H9 (cell line): Measurements from ENCODE around the gene MYO18B. TPM values are rescaled to one million over a fixed set of nuclear protein-coding genes. Genes with fewer than 3 reads are reported as not detected.

Source experiments
- DNase-seq: peaks from one replicate; pipeline ENCODE4 v3.0.0-alpha.2; 2017
- H2AFZ ChIP-seq: one replicate; pipeline ENCODE4 v1.6.1; 2013; ENCODE audit warnings: mild to moderate bottlenecking, low read length, control low read depth, moderate library complexity
- H2AK5ac ChIP-seq: 2 replicates; pipeline ENCODE4 v1.6.1; 2013; ENCODE audit warnings: low read length, control low read depth, mixed read lengths; ENCODE audit not compliant: insufficient read length
- H2BK120ac ChIP-seq: one replicate; pipeline ENCODE4 v1.6.1; 2013; ENCODE audit warnings: low read depth, mild to moderate bottlenecking, low read length, control low read depth, inconsistent platforms; ENCODE audit not compliant: poor library complexity, severe bottlenecking
- H2BK12ac ChIP-seq: 2 replicates; pipeline ENCODE4 v1.6.1; 2013; ENCODE audit warnings: low read length, control low read depth, mixed read lengths, low read depth; ENCODE audit not compliant: insufficient read length
- H2BK15ac ChIP-seq: 2 replicates; pipeline ENCODE4 v1.6.1; 2013; ENCODE audit warnings: low read depth, low read length, control low read depth
- H2BK20ac ChIP-seq: one replicate; pipeline ENCODE4 v1.6.1; 2013; ENCODE audit warnings: low read depth, mild to moderate bottlenecking, low read length, control low read depth, inconsistent platforms; ENCODE audit not compliant: poor library complexity, severe bottlenecking
- H2BK5ac ChIP-seq: 2 replicates; pipeline ENCODE4 v1.6.1; 2013; ENCODE audit warnings: low read length, control low read depth, mixed read lengths; ENCODE audit not compliant: insufficient read length
- H3K14ac ChIP-seq: 2 replicates; pipeline ENCODE4 v1.6.1; 2013; ENCODE audit warnings: low read length, control low read depth; ENCODE audit not compliant: insufficient read depth
- H3K18ac ChIP-seq: 2 replicates; pipeline ENCODE4 v1.6.1; 2013; ENCODE audit warnings: low read depth, mild to moderate bottlenecking, mixed read lengths, low read length, control low read depth; ENCODE audit not compliant: insufficient read length
- H3K23ac ChIP-seq: 2 replicates; pipeline ENCODE4 v1.6.1; 2013; ENCODE audit warnings: low read length, control low read depth, mixed read lengths, low read depth; ENCODE audit not compliant: insufficient read length
- H3K23me2 ChIP-seq: 2 replicates; pipeline ENCODE4 v1.6.1; 2013; ENCODE audit warnings: low read depth, mild to moderate bottlenecking, mixed read lengths, low read length, control low read depth; ENCODE audit not compliant: insufficient read length, poor library complexity, severe bottlenecking
- H3K27ac ChIP-seq: 2 replicates; pipeline ENCODE4 v1.5.1; 2013; ENCODE audit warnings: low read length, control low read depth, mixed read lengths, low read depth; ENCODE audit not compliant: insufficient read length
- H3K27me3 ChIP-seq: 2 replicates; pipeline ENCODE4 v1.6.1; 2013; ENCODE audit warnings: low read length, control low read depth, inconsistent platforms; ENCODE audit not compliant: insufficient read depth
- H3K4ac ChIP-seq: 2 replicates; pipeline ENCODE4 v1.6.1; 2013; ENCODE audit warnings: low read depth, mild to moderate bottlenecking, control low read depth, inconsistent platforms, low read length, moderate library complexity
- H3K4me1 ChIP-seq: 2 replicates; pipeline ENCODE4 v1.6.1; 2013; ENCODE audit warnings: low read length, control low read depth, inconsistent platforms; ENCODE audit not compliant: insufficient read depth
- H3K4me2 ChIP-seq: 2 replicates; pipeline ENCODE4 v1.6.1; 2013; ENCODE audit warnings: low read length, control low read depth, mixed read lengths; ENCODE audit not compliant: insufficient read length, insufficient read depth
- H3K56ac ChIP-seq: 2 replicates; pipeline ENCODE4 v1.6.1; 2013; ENCODE audit warnings: low read depth, mild to moderate bottlenecking, mixed read lengths, low read length, control low read depth; ENCODE audit not compliant: insufficient read length
- H3K79me1 ChIP-seq: 2 replicates; pipeline ENCODE4 v1.6.1; 2013; ENCODE audit warnings: low read depth, mild to moderate bottlenecking, moderate library complexity, low read length, control low read depth, inconsistent platforms; ENCODE audit not compliant: insufficient read depth, poor library complexity, severe bottlenecking
- H3K79me2 ChIP-seq: 2 replicates; pipeline ENCODE4 v1.6.1; 2013; ENCODE audit warnings: low read length, control low read depth, inconsistent platforms; ENCODE audit not compliant: insufficient read depth
- H3K9ac ChIP-seq: 2 replicates; pipeline ENCODE4 v1.6.1; 2013; ENCODE audit warnings: low read length, control low read depth, mixed read lengths; ENCODE audit not compliant: insufficient read length; ENCODE audit errors: extremely low read depth
- H3K9me3 ChIP-seq: one replicate; pipeline ENCODE4 v1.6.1; 2013; ENCODE audit warnings: low read depth, low read length, inconsistent platforms; ENCODE audit not compliant: control insufficient read depth
- H3T11ph ChIP-seq: one replicate; pipeline ENCODE4 v1.6.1; 2013; ENCODE audit warnings: mild to moderate bottlenecking, low read length, control low read depth, inconsistent platforms
- H4K20me1 ChIP-seq: one replicate; pipeline ENCODE4 v1.6.1; 2013; ENCODE audit not compliant: control insufficient read depth, insufficient read length, insufficient read depth
- H4K5ac ChIP-seq: 2 replicates; pipeline ENCODE4 v1.6.1; 2013; ENCODE audit warnings: low read depth, mild to moderate bottlenecking, mixed read lengths, low read length, control low read depth; ENCODE audit not compliant: insufficient read length
- H4K8ac ChIP-seq: replicated peaks from 2 replicates; pipeline ENCODE4 v1.6.1; 2013; ENCODE audit warnings: low read length, control low read depth, mixed read lengths, low read depth; ENCODE audit not compliant: insufficient read length
- H4K91ac ChIP-seq: 2 replicates; pipeline ENCODE4 v1.6.1; 2013; ENCODE audit warnings: low read depth, mild to moderate bottlenecking, moderate library complexity, mixed read lengths, low read length, control low read depth; ENCODE audit not compliant: insufficient read length
- H3K27ac Mint-ChIP-seq, 3 experiments: 2 replicates in 2 of 3; 3 replicates in 1 of 3; pipeline ENCODE4 v1.8.0; 2020 to 2021; ENCODE audit warnings: mixed read lengths in 3 of 3, mild to moderate bottlenecking in 1 of 3, moderate library complexity in 1 of 3
- H3K27me3 Mint-ChIP-seq: 2 replicates; pipeline ENCODE4 v1.8.0; 2021; ENCODE audit warnings: low read depth, mild to moderate bottlenecking, moderate library complexity, mixed read lengths
- H3K36me3 Mint-ChIP-seq, 3 experiments: 2 replicates in 2 of 3; 3 replicates in 1 of 3; pipeline ENCODE4 v1.8.0; 2020 to 2021; ENCODE audit warnings: low read depth in 3 of 3, mixed read lengths in 3 of 3; ENCODE audit not compliant: insufficient read depth in 1 of 3
- H3K4me1 Mint-ChIP-seq, 2 experiments: 2 replicates each; pipeline ENCODE4 v1.8.0; 2020; ENCODE audit warnings: mixed read lengths in 2 of 2
- H3K4me3 Mint-ChIP-seq, 2 experiments: 2 replicates in 1 of 2; 3 replicates in 1 of 2; pipeline ENCODE4 v1.8.0; 2020 to 2021; ENCODE audit warnings: mild to moderate bottlenecking in 2 of 2, mixed read lengths in 2 of 2, moderate library complexity in 1 of 2
- H3K9me3 Mint-ChIP-seq, 2 experiments: 2 replicates in 1 of 2; 3 replicates in 1 of 2; pipeline ENCODE4 v1.8.0; 2020; ENCODE audit warnings: mild to moderate bottlenecking in 2 of 2, mixed read lengths in 2 of 2, moderate library complexity in 1 of 2
- WGBS: extraction: QIAGEN DNeasy Blood & Tissue Kit; methylation state at CpG from one replicate; pipeline ENCODE4 v1.1.7; 2013; ENCODE audit warnings: missing lambda C conversion rate, low lambda C conversion rate, mixed read lengths; ENCODE audit not compliant: insufficient read length; ENCODE audit errors: extremely low coverage; 5-methylcytosine and 5-hydroxymethylcytosine counted together
- total RNA-seq: library from RNA; stranded (reverse); gene quantifications from 2 replicates; pipeline ENCODE4 v1.2.1, GENCODE V29; 2021
- TF ChIP-seq, protein P1 (sequence below): fragments of 200-600 bp; sonication (generic); conservative IDR thresholded peaks from 3 replicates; pipeline ENCODE4 v1.8.0; 2021; ENCODE audit warnings: antibody characterized with exemption, mild to moderate bottlenecking

MYO18B gene
- total RNA-seq, 1 experiment from 2014 or later: 0.46 TPM

GRCh38 chr22:25876871-25877270 lies 134.9 kb downstream of the MYO18B start:
- Histone ChIP-seq H3T11ph (no peak overlapping the region), H2BK20ac (no peak overlapping the region), H2BK15ac (no peak overlapping the region), H3K18ac (no peak overlapping the region), H4K91ac (no peak overlapping the region), H3K79me2 (no peaks in the 10 kb centered on the region), H3K14ac (no peak overlapping the region; the same call in 1 of the 2 replicates), H3K9ac (no peak overlapping the region), H3K9me3 (no peaks in the 10 kb centered on the region), H3K56ac (no peak overlapping the region), H4K8ac (no peak overlapping the region), H2BK12ac (no peak overlapping the region), H3K23ac (no peak overlapping the region), H2AFZ (no peak overlapping the region), H4K5ac (no peak overlapping the region), H2BK5ac (no peak overlapping the region), H4K20me1 (no peaks in the 10 kb centered on the region), H3K27me3 (no peaks in the 10 kb centered on the region), H3K23me2 (no peaks in the 10 kb centered on the region), H3K4me2 (no peak overlapping the region), H3K27ac (no peak overlapping the region), H2AK5ac (no peak overlapping the region), H3K4ac (no peak overlapping the region), H3K79me1 (no peaks in the 10 kb centered on the region), H2BK120ac (no peak overlapping the region), H3K4me1 (no peaks in the 10 kb centered on the region)
- H3K4me3 Mint-ChIP-seq: no peak overlapping the region
- no peak for DNase-seq
- no CpG with 5 or more reads among the region's 4 CpGs for WGBS
- H3K36me3 Mint-ChIP-seq: no peaks in the 10 kb centered on the region
- H3K27me3 Mint-ChIP-seq: peaks cover 6% of the 10 kb centered on the region
- no peak overlapping the region for H3K27ac Mint-ChIP-seq
- peaks cover 0 to 18% of the 10 kb centered on the region in 2 experiments; a peak in 3 of 4 replicates for H3K4me1 Mint-ChIP-seq
- TF ChIP-seq, protein P1, sequence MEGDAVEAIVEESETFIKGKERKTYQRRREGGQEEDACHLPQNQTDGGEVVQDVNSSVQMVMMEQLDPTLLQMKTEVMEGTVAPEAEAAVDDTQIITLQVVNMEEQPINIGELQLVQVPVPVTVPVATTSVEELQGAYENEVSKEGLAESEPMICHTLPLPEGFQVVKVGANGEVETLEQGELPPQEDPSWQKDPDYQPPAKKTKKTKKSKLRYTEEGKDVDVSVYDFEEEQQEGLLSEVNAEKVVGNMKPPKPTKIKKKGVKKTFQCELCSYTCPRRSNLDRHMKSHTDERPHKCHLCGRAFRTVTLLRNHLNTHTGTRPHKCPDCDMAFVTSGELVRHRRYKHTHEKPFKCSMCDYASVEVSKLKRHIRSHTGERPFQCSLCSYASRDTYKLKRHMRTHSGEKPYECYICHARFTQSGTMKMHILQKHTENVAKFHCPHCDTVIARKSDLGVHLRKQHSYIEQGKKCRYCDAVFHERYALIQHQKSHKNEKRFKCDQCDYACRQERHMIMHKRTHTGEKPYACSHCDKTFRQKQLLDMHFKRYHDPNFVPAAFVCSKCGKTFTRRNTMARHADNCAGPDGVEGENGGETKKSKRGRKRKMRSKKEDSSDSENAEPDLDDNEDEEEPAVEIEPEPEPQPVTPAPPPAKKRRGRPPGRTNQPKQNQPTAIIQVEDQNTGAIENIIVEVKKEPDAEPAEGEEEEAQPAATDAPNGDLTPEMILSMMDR: no peak
- no peaks in the 10 kb centered on the region for H3K9me3 Mint-ChIP-seq
